Vagina (tissue), 2 donors: ENCODE results near the gene CADM1.

ENCODE experiments used
- POLR2A ChIP-seq, 2 donors: fragments of 450-650 bp; IDR thresholded peaks; one replicate each; pipeline ENCODE4 v1.6.1; 2017; ENCODE audit warnings: antibody characterized with exemption in 2 of 2, mild to moderate bottlenecking in 2 of 2, moderate library complexity in 2 of 2
- POLR2AphosphoS5 ChIP-seq, 2 donors: sonication (generic); formaldehyde crosslinking; IDR thresholded peaks; one replicate each; pipeline ENCODE4 v1.9.0; 2017; ENCODE audit warnings: antibody characterized with exemption in 2 of 2, mild to moderate bottlenecking in 2 of 2, low read depth in 1 of 2; ENCODE audit not compliant: insufficient read depth in 1 of 2

DNA sequence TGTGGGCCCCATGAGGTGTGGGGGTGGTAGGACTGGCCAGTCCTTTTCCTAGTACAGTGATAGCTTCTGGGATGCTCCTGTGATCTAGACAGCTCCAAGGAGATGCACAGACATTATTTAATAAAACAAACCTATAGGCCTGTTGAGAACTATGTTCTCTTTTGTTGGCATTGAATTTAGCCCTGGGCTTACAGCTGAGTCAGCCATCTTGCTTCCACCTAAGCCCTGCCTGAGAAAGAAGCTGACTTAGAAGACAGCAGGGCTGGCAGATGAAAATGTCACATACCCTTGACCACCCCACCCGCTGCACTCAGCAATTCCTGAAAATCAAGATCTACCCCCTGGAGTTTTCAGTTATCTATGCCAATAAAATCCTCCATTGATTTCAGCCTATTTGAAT is 353.2 kb downstream of the CADM1 start:
- no peak for TF ChIP-seq POLR2AphosphoS5 (IDR thresholded peaks at IDR 0.05; ENCODE audit: insufficient read depth in 1 of 2, low read depth in 1 of 2)
- no peak for TF ChIP-seq POLR2A (IDR thresholded peaks at IDR 0.05)
